GM21529 (cell line): Measurements from ENCODE around the gene CA4.
A peak's percentile ranks its signal among the peaks of the same experiment; 100 is the strongest.
"Not testable (repeated sequence)": the region's sequence is repeated elsewhere in the genome, so short reads cannot be mapped to it uniquely, and the experiment has no call there.

Experiments used
- ATAC-seq: cut with Tn5 transposase; IDR thresholded peaks from one replicate; pipeline ENCODE4 v1.9.1; 2021; ENCODE audit not compliant: unreplicated experiment

The CA4 gene

GRCh38 chr17:60149691-60150582, at the start of gene CA4:
TSS of gene CA4 (plus strand) at chr17:60149973. CDS start at chr17:60150035, 62 bp downstream.
- ATAC-seq: no peak

GRCh38 chr17:60100577-60100976, 49.2 kb upstream of the CA4 start:
- ATAC-seq: not testable (repeated sequence)

GRCh38 chr17:60102015-60102631, 47.6 kb upstream of the CA4 start:
- ATAC-seq: not testable (repeated sequence)

GRCh38 chr17:60102632-60103096, 47.1 kb upstream of the CA4 start:
- no peak for ATAC-seq

GRCh38 chr17:60103957-60104356, 45.8 kb upstream of the CA4 start:
- no peak for ATAC-seq

- no peak for ATAC-seq
Observed at GRCh38 chr17:60106340-60107059, 43.3 kb upstream of the CA4 start.

GRCh38 chr17:60107526-60108257, 42.1 kb upstream of the CA4 start:
- no peak for ATAC-seq

GRCh38 chr17:60108309-60108708, 41.5 kb upstream of the CA4 start:
- ATAC-seq: not testable (repeated sequence)

- no peak for ATAC-seq
Observed at GRCh38 chr17:60108712-60109111, 41.1 kb upstream of the CA4 start.

GRCh38 chr17:60109161-60109560, 40.6 kb upstream of the CA4 start:
- ATAC-seq: no peak

- no peak for ATAC-seq
Observed at GRCh38 chr17:60110586-60110985, 39.2 kb upstream of the CA4 start.

GRCh38 chr17:60111661-60112060, 38.1 kb upstream of the CA4 start:
- not testable (repeated sequence) for ATAC-seq

GRCh38 chr17:60115364-60115763, 34.4 kb upstream of the CA4 start:
- not testable (repeated sequence) for ATAC-seq

GRCh38 chr17:60116196-60116595, 33.6 kb upstream of the CA4 start:
- ATAC-seq: not testable (repeated sequence)

GRCh38 chr17:60119162-60119561, 30.6 kb upstream of the CA4 start:
- ATAC-seq: peak; percentile 38

- ATAC-seq: peak; percentile 23
Observed at GRCh38 chr17:60119807-60120748, 29.7 kb upstream of the CA4 start.

GRCh38 chr17:60127068-60128064, 22.4 kb upstream of the CA4 start:
- no peak for ATAC-seq

- ATAC-seq: no peak
Observed at GRCh38 chr17:60128171-60128859, 21.5 kb upstream of the CA4 start.
